Activated CD8-positive, alpha-beta T cell treated with anti-CD3 and anti-CD28 coated beads for 36 hours (primary cell): ENCODE results near the gene CDSN. TPM values are rescaled to one million over a fixed set of nuclear protein-coding genes. Genes with fewer than 3 reads are reported as not detected.

Source experiments
- ATAC-seq: fragments of 200-7000 bp; cut with Tn5 transposase; one replicate; pipeline ENCODE4 v1.10.0; 2021; ENCODE audit warnings: mild to moderate bottlenecking, moderate library complexity
- CTCF ChIA-PET: fragments of 350-600 bp; sonication (Branson Sonifier 250); formaldehyde crosslinking; loops from one replicate; lab custom pipeline; 2021; ENCODE audit warnings: antibody characterized with exemption; lab: Charles Lee
- POLR2A ChIA-PET: fragments of 350-600 bp; sonication (Branson Sonifier 250); formaldehyde crosslinking; loops from one replicate; lab custom pipeline; 2021; ENCODE audit warnings: antibody characterized with exemption; lab: Charles Lee
- DNase-seq: peaks from one replicate; pipeline ENCODE4 v3.0.0-alpha.2; 2020
- H3K27ac Mint-ChIP-seq: one replicate; pipeline ENCODE4 v1.8.0; 2021; ENCODE audit warnings: mild to moderate bottlenecking, mixed read lengths
- H3K27me3 Mint-ChIP-seq: one replicate; pipeline ENCODE4 v1.8.0; 2021; ENCODE audit warnings: mixed read lengths
- H3K36me3 Mint-ChIP-seq: one replicate; pipeline ENCODE4 v1.8.0; 2021; ENCODE audit warnings: low read depth, mixed read lengths
- H3K4me1 Mint-ChIP-seq: one replicate; pipeline ENCODE4 v1.8.0; 2021; ENCODE audit warnings: low read depth, mixed read lengths
- H3K4me3 Mint-ChIP-seq: one replicate; pipeline ENCODE4 v1.8.0; 2021; ENCODE audit warnings: mild to moderate bottlenecking, moderate library complexity, mixed read lengths
- H3K9me3 Mint-ChIP-seq: one replicate; pipeline ENCODE4 v1.8.0; 2021; ENCODE audit warnings: mixed read lengths
- CTCF ChIP-seq: fragments of 200-600 bp; IDR thresholded peaks from one replicate; pipeline ENCODE4 v1.8.0; 2022; ENCODE audit warnings: antibody characterized with exemption, mild to moderate bottlenecking
- intact Hi-C: fragments of 100-400 bp; cut with micrococcal nuclease; formaldehyde crosslinking; loops from one replicate; pipeline ENCODE4 v1.10.0; 2022
- total RNA-seq, 2 experiments: library from RNA; stranded (reverse); gene quantifications; one replicate each; pipeline ENCODE4 v1.2.3, GENCODE V29; 2021

Gene CDSN
- total RNA-seq, 2 experiments from 2014 or later = not detected

DNA sequence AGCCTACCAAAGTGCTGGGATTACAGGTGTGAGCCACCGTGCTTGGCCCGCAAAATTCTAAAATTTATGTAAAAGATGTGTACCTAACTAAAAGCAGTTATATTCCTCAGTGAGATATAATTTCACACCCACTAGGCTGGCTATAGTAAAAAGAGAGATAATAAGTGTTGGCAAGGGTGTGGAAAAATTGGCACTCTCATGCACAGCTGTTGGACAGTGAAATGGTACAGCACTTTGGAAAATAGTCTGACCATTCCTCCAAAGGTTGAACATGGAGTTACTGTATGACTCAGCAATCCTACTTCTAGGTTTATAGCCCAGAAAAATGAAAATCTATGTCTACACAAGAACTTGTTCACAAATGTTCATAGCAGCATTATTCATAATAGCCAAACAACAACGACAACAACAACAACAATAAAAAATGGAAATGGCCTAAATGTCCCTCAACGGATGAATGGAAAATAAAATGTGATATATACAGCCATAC is 21.8 kb downstream of the CDSN start:
- Mint-ChIP-seq H3K36me3 (no peaks in the 10 kb centered on the region), H3K4me3 (no peak overlapping the region), H3K9me3 (no peaks in the 10 kb centered on the region), H3K27me3 (no peaks in the 10 kb centered on the region), H3K4me1 (peaks cover 33% of the 10 kb centered on the region), H3K27ac (no peak overlapping the region)
- no peak for TF ChIP-seq CTCF
- no peak for ATAC-seq
- ChIA-PET CTCF (interaction anchor here (1.4 kb wide), 1 partner anchor 12 kb away, joined by 7 read pairs; no protein-coding TSS in a partner anchor), POLR2A (no interaction called here)
- no peak for DNase-seq
- intact Hi-C loops = no loop called here

DNA sequence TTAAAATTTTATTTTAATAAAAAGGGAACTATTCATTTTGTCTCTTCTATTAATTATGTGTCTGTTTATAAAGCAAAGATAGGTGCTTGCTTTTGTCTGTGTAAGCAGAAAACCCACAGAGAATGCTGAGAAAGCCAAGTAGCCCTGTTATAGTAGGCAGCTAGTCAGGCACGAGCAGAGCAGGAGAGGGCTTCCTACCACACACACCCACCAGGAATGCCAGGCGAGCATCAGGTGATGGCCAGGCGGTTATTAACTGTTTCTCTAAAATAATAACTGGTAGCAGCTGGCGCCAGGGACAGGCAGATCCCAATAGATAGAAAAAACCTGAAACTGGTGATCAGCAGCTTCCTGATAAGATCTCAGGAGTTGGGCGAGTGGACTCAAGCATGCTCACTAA is 23.6 kb downstream of the CDSN start:
- H3K4me3 Mint-ChIP-seq = no peak overlapping the region
- no peak for ATAC-seq
- ChIA-PET POLR2A (interaction anchor here (0.7 kb wide), 1 partner anchor 121 kb away, joined by 3 read pairs; no protein-coding TSS in a partner anchor), CTCF (interaction anchor here (1.5 to 7.6 kb wide), 3 partner anchors 10 to 31 kb away, joined by 4 to 55 read pairs (median 12); no protein-coding TSS in a partner anchor)
- H3K36me3 Mint-ChIP-seq = no peaks in the 10 kb centered on the region
- H3K27ac Mint-ChIP-seq = no peak overlapping the region
- peaks cover 36% of the 10 kb centered on the region for H3K4me1 Mint-ChIP-seq
- TF ChIP-seq CTCF = no peak
- H3K9me3 Mint-ChIP-seq = no peaks in the 10 kb centered on the region
- H3K27me3 Mint-ChIP-seq = no peaks in the 10 kb centered on the region
- DNase-seq = no peak
- intact Hi-C loops = no loop called here

DNA sequence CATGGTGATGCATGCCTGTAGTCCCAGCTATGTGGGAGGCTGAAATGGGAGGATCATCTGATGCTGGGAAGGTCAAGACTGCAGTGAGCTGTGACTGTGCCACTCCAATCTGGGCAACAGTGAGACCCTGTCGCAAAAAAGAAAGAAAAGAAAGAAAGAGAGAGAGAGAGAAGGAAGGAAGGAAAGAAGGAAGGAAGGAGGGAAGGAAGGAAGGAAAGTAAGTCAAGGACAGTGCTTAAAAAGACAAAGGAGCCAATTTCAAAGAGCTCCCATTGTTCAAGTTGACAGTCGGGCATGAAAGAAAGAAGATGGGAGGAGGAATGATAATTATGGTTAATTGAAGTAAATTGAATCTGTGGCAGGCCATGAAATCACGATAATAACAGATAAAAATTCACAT is 24.0 kb downstream of the CDSN start:
- CTCF ChIA-PET = interaction anchor here (1.5 to 7.6 kb wide), 4 partner anchors 9 to 31 kb away, joined by 4 to 55 read pairs (median 10); no protein-coding TSS in a partner anchor
- intact Hi-C loops = no loop called here
- H3K27me3 Mint-ChIP-seq = no peaks in the 10 kb centered on the region
- POLR2A ChIA-PET = interaction anchor here (0.7 kb wide), 1 partner anchor 121 kb away, joined by 3 read pairs; no protein-coding TSS in a partner anchor
- DNase-seq = no peak
- peaks cover 36% of the 10 kb centered on the region for H3K4me1 Mint-ChIP-seq
- no peak overlapping the region for H3K4me3 Mint-ChIP-seq
- no peak overlapping the region for H3K27ac Mint-ChIP-seq
- no peak for ATAC-seq
- no peak for TF ChIP-seq CTCF
- H3K9me3 Mint-ChIP-seq = no peaks in the 10 kb centered on the region
- no peaks in the 10 kb centered on the region for H3K36me3 Mint-ChIP-seq

- DNase-seq (peak; percentile 45), ATAC-seq (peak; percentile 83)
- Mint-ChIP-seq H3K9me3 (no peaks in the 10 kb centered on the region), H3K4me3 (no peak overlapping the region), H3K4me1 (peaks cover 36% of the 10 kb centered on the region), H3K27me3 (no peaks in the 10 kb centered on the region), H3K36me3 (no peaks in the 10 kb centered on the region), H3K27ac (peak overlapping the region; percentile 88)
- ChIA-PET POLR2A (interaction anchor here (0.8 to 1.5 kb wide), 3 partner anchors 12 to 181 kb away, joined by 3 to 5 read pairs (median 3); no protein-coding TSS in a partner anchor), CTCF (interaction anchor here (1.0 to 7.6 kb wide), 8 partner anchors 7 to 642 kb away, joined by 3 to 55 read pairs (median 6); no protein-coding TSS in a partner anchor)
- no peak for TF ChIP-seq CTCF
- intact Hi-C loops = no loop called here
These were observed 25.8 kb downstream of the CDSN start for GRCh38 chr6:31094389-31094881.
